Measurements from ENCODE around the gene APP.
A peak's percentile ranks its signal among the peaks of the same experiment; 100 is the strongest.

The APP gene

DNA sequence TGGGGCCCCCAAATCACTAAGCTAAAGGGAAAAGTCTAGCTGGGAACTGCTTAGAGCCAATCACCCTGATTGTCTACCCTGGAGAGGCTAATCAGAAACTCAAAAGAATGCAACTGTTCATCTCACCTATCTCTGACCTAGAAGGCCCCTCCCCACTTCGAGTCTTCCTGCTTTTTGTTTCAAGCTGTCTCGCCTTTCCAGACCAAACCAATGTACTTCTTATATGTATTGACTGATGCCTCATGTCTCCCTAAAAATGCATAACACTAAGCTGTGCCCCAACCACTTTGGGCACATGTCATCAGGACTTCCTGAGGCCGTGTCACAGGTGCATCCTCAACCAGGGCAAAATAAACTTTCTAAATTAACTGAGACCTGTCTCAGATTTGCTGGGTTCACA, 209.5 kb downstream of the APP start:
- H3K27ac ChIP-seq (ENCODE audit: low read length) = peak overlapping the region; percentile 72
- H3K27me3 ChIP-seq (replicated peaks; ENCODE audit: insufficient read depth, low read length) = no peaks in the 10 kb centered on the region
- H4K20me1 ChIP-seq (ENCODE audit: insufficient read depth, low read length) = no peaks in the 10 kb centered on the region
- H3K9me3 ChIP-seq (replicated peaks; ENCODE audit: insufficient read depth, low read length) = no peaks in the 10 kb centered on the region
- no peaks in the 10 kb centered on the region for H3K79me2 ChIP-seq (ENCODE audit: low read length)
- no peaks in the 10 kb centered on the region for H3K36me3 ChIP-seq (replicated peaks; ENCODE audit: insufficient read depth, low read length)
- H3K4me3 ChIP-seq (ENCODE audit: low read length) = no peak overlapping the region; the same call in 1 of the 2 replicates
- peaks cover 19% of the 10 kb centered on the region for H3K4me1 ChIP-seq (ENCODE audit: low read length)
- no peak overlapping the region for H2AFZ ChIP-seq (ENCODE audit: low read length)
- peaks cover 17% of the 10 kb centered on the region for H3F3A ChIP-seq (ENCODE audit: insufficient read depth, low read length)
- peak; percentile 90 for DNase-seq
- TF ChIP-seq EZH2phosphoT487 (IDR thresholded peaks at IDR 0.05; ENCODE audit: low read length) = no peak
- no peak for TF ChIP-seq EZH2 (optimal IDR thresholded peaks at IDR 0.05; ENCODE audit: low read depth, low read length)
- TF ChIP-seq, protein P1, sequence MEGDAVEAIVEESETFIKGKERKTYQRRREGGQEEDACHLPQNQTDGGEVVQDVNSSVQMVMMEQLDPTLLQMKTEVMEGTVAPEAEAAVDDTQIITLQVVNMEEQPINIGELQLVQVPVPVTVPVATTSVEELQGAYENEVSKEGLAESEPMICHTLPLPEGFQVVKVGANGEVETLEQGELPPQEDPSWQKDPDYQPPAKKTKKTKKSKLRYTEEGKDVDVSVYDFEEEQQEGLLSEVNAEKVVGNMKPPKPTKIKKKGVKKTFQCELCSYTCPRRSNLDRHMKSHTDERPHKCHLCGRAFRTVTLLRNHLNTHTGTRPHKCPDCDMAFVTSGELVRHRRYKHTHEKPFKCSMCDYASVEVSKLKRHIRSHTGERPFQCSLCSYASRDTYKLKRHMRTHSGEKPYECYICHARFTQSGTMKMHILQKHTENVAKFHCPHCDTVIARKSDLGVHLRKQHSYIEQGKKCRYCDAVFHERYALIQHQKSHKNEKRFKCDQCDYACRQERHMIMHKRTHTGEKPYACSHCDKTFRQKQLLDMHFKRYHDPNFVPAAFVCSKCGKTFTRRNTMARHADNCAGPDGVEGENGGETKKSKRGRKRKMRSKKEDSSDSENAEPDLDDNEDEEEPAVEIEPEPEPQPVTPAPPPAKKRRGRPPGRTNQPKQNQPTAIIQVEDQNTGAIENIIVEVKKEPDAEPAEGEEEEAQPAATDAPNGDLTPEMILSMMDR (IDR thresholded peaks at IDR 0.05; ENCODE audit: low read length) = no peak
- no peak overlapping the region for H3K9ac ChIP-seq (ENCODE audit: low read length)
- H3K4me2 ChIP-seq (ENCODE audit: low read depth, low read length) = peak overlapping the region; percentile 44
- H3K9me2 ChIP-seq (replicated peaks; ENCODE audit: insufficient read depth, low read length) = no peaks in the 10 kb centered on the region

DNA sequence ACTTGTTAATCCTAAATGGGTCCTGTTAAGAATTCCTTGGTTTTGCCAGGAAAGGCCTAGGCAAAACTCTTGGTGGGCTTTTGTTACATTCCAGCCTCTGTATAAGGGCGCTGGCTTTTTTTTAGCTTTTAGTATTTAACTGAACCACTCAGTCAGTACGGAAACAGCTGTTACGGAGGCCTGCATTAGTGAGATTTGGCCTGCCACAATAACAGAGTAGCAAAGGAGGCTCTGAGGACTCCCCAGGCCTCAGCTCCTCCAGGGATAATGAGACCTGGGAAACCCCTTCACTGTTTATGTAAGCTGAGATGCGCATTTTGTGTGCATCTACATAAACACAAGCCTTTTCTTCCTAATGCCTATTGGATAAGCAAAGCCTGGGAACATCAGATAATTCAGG, 210.2 kb downstream of the APP start:
- peaks cover 19% of the 10 kb centered on the region for H3K4me1 ChIP-seq (ENCODE audit: low read length)
- H3K4me3 ChIP-seq (ENCODE audit: low read length) = no peak overlapping the region; the same call in 1 of the 2 replicates
- H3K79me2 ChIP-seq (ENCODE audit: low read length) = no peaks in the 10 kb centered on the region
- H3K36me3 ChIP-seq (replicated peaks; ENCODE audit: insufficient read depth, low read length) = no peaks in the 10 kb centered on the region
- H3K4me2 ChIP-seq (ENCODE audit: low read depth, low read length) = peak overlapping the region; percentile 44
- no peaks in the 10 kb centered on the region for H4K20me1 ChIP-seq (ENCODE audit: insufficient read depth, low read length)
- H3K9me2 ChIP-seq (replicated peaks; ENCODE audit: insufficient read depth, low read length) = no peaks in the 10 kb centered on the region
- H3K9ac ChIP-seq (ENCODE audit: low read length) = no peak overlapping the region
- peaks cover 17% of the 10 kb centered on the region for H3F3A ChIP-seq (ENCODE audit: insufficient read depth, low read length)
- no peaks in the 10 kb centered on the region for H3K9me3 ChIP-seq (replicated peaks; ENCODE audit: insufficient read depth, low read length)
- no peaks in the 10 kb centered on the region for H3K27me3 ChIP-seq (replicated peaks; ENCODE audit: insufficient read depth, low read length)
- peak overlapping the region; percentile 72 for H3K27ac ChIP-seq (ENCODE audit: low read length)
- no peak overlapping the region for H2AFZ ChIP-seq (ENCODE audit: low read length)
- no peak for DNase-seq
- TF ChIP-seq EZH2 (optimal IDR thresholded peaks at IDR 0.05; ENCODE audit: low read depth, low read length) (no peak), EZH2phosphoT487 (IDR thresholded peaks at IDR 0.05; ENCODE audit: low read length) (no peak)
- TF ChIP-seq, protein P1 (IDR thresholded peaks at IDR 0.05; ENCODE audit: low read length) = no peak

DNA sequence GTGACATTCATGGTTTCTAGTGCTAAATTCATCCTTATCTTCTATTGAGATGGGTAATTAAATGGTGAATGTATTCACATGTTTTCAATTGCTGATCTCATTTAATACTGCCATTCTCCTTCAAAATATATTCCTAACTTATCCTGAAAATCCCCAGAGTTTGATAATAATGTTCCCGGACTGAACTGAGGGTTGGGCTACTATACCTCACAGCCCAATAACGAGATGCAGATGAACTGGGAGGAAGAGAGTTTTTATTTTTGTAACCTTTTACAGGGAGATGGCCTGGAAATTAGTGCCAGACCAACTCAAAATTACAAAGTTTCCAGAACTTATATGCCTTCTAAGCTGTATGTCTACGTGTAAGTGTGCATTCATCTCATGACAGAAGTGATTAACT, 210.8 kb downstream of the APP start:
- TF ChIP-seq EZH2phosphoT487 (IDR thresholded peaks at IDR 0.05; ENCODE audit: low read length) = no peak
- TF ChIP-seq, protein P1 (IDR thresholded peaks at IDR 0.05; ENCODE audit: low read length) = no peak
- TF ChIP-seq EZH2 (optimal IDR thresholded peaks at IDR 0.05; ENCODE audit: low read depth, low read length) = no peak
- H3K36me3 ChIP-seq (replicated peaks; ENCODE audit: insufficient read depth, low read length) = no peaks in the 10 kb centered on the region
- H3K4me1 ChIP-seq (ENCODE audit: low read length) = peaks cover 19% of the 10 kb centered on the region
- H3K9me2 ChIP-seq (replicated peaks; ENCODE audit: insufficient read depth, low read length) = no peaks in the 10 kb centered on the region
- no peaks in the 10 kb centered on the region for H4K20me1 ChIP-seq (ENCODE audit: insufficient read depth, low read length)
- DNase-seq = no peak
- no peak overlapping the region for H3K4me2 ChIP-seq (ENCODE audit: low read depth, low read length)
- no peak overlapping the region for H2AFZ ChIP-seq (ENCODE audit: low read length)
- H3K9ac ChIP-seq (ENCODE audit: low read length) = no peak overlapping the region
- H3K79me2 ChIP-seq (ENCODE audit: low read length) = no peaks in the 10 kb centered on the region
- H3K27ac ChIP-seq (ENCODE audit: low read length) = no peak overlapping the region
- H3K9me3 ChIP-seq (replicated peaks; ENCODE audit: insufficient read depth, low read length) = no peaks in the 10 kb centered on the region
- no peak overlapping the region for H3K4me3 ChIP-seq (ENCODE audit: low read length)
- no peaks in the 10 kb centered on the region for H3K27me3 ChIP-seq (replicated peaks; ENCODE audit: insufficient read depth, low read length)
- peaks cover 17% of the 10 kb centered on the region for H3F3A ChIP-seq (ENCODE audit: insufficient read depth, low read length)
